NCI-H146 (cell line): ENCODE data around the gene ISOC1.

Experiments used
- DNase-seq: peaks from one replicate; lab custom pipeline; 2025; lab: John Stamatoyannopoulos, UW

ISOC1 gene

DNA sequence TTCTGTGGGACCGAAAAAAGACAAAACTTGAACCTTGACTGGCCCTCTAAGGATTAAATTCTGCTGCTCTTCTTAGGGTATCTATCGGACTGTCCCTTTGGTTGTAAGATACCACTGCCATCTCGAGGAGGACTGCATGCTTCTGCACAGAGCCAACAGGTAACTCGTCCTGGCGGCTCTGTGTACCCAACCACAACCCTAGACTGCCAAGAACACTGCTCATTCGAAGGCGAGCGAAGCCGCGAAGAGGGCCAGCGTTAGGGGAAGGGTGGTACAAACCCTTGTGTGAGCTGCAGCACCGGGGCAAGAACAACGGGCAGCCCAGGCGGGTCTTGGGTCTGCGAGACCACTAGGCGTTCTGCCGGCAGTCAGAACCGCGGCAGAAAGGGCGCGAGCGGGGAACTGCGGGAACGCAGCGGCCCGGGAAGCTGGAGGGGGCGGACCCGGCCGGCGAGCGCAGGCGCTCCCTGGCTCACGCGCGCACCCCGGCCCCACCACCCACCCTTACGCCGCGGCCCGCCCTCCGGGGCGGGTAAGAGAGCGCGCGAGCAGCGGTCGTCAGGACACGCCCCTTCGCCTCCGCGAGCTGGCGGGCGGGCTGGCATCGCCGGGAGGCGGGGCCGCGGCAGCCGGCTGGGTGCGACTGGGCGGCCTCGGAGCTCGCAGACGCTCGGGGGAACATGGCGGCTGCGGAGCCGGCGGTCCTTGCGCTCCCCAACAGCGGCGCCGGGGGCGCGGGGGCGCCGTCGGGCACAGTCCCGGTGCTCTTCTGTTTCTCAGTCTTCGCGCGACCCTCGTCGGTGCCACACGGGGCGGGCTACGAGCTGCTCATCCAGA is at the start of gene ISOC1:
Gene ISOC1 (plus strand): TSS at position 663 of the 837 bp plus-strand sequence. CDS start 18 bp downstream, at position 681.
- peak; percentile 86 for DNase-seq

DNA sequence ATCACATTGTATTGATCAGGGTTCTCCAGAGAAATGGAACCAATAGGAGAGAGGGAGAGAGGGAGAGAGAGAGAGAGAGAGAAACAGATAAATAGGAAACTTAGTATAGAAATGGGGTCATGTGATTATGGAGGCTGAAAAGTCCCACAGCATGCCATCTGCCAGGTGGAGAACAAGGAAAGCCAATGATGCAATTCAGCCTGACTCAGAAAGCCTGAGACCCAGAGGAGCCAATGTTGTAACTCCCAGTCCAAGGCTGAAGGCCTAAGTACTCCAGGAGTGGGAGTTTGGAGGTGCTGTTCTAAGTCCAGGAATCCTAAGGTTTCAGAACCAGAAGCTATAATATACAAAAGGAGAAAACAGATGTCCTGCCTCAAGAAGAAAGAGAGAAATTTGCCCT is 48.4 kb upstream of the ISOC1 start:
- no peak for DNase-seq

DNA sequence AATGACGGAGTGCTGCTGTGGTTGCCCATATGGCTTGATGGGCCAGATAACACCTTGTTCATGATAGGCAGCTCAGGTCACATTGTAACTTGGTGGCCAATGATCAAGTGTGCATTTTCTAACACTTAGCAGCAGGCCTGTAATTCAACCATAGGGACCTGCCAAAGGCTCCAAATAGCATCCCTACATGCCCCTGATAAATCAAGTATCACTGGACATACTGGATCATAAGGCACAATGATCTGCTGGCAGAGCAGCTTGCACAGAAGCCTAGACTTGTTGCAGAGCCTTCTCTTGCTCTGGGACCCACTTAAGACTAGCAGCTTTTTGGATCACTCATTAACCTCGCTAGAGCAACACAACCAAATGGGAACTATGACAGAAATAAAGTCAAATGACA is 46.0 kb upstream of the ISOC1 start:
- no peak for DNase-seq

DNA sequence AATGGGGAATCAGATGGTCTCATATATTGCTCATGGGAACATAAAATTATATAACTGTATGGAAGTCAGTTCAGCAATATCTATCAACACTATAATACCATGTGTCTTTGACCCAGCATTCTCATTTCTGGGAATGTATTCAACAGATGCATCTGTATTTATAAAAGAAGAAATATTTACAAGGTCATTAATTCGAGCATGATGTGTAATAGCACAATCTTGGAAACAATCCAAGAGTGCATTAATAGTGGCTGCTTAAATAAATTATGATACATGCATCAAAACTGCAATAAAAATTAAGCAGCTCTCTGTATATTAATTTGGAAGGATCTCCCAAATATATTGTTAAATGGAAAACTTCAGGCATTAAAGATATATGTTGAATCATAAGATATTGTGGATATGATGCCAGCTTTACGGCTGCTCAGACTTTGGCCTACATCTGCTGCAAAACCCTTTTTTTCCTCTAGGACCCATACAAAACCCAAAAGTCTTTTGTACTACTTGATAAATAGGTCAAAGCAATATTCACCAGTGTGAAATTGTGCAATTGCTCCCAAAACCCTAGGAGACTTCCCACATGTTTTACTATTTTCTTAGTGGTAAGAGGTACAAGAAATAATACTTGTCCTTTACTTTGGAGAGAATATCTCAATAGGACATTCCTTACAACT is 45.3 kb upstream of the ISOC1 start:
- no peak for DNase-seq

DNA sequence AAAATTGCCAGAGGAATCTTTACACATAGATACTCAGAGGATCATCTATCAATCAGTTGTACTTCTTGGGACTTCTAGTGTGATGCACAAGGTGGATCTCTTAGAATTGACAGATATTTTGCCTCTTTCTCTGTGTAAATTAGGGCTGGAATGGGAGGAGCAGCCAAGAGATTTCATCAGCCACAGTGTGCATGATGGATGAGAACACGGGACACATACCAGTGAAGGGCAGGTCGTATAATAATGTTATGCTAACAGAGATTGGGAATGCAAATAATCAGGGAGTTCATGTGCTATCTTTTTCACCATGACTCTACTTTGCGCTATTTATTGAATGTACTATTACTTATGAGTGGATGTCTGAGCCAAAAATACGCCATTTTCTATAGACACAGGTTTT is 43.3 kb upstream of the ISOC1 start:
- DNase-seq = no peak

DNA sequence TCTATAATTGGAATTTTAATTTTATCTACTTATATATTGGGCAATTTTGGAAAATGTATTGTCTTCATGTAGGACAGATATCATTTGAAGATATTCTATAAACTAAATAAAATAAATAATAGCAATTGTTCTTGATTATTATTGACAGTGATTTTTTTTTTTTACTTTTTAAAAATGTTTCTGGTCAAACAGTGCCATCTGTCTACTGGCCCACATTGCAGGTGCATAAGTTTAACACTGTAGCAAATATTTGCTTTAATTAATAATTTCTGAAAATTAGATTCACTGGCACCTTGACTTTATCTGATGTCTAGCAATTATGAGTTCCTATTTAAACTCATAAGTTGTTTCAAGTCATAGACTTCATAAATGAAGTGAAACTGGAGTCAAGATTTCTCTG is 41.1 kb upstream of the ISOC1 start:
- DNase-seq = no peak

DNA sequence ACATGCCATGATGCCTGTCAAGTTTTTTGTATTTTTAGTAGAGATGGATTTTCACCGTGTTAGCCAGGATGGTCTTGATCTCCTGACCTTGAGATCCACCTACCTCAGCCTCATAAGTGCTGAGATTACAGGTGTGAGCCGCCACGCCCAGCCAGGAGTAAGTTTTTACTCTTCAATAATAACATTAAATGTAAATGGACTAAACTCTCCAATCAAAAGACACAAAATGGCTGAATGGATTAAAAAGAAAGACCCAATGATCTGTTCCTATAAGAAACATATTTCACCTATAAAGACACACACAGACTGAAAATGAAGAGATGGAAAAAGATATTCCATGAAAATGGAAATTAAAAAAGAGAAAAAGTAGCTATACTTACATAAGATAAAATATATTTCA is 37.2 kb upstream of the ISOC1 start:
- DNase-seq = no peak

DNA sequence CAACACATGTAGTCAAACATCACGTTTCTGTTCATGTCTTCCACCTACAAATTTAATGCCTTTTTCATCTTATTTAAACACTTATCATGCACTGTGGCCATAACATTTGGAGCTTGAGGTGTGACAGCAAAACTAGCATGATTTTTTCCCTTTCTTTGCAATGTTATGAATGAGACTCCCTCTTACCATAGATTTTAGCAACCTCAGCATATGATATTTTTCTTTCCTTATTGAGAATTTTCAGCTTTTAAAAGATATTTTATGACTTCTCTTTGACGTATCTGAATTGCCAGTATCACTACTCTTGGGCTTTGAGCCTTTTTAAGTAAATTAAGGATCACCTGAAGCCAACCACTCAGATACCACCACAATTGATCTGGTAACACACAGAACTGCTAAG is 32.7 kb upstream of the ISOC1 start:
- DNase-seq = no peak

DNA sequence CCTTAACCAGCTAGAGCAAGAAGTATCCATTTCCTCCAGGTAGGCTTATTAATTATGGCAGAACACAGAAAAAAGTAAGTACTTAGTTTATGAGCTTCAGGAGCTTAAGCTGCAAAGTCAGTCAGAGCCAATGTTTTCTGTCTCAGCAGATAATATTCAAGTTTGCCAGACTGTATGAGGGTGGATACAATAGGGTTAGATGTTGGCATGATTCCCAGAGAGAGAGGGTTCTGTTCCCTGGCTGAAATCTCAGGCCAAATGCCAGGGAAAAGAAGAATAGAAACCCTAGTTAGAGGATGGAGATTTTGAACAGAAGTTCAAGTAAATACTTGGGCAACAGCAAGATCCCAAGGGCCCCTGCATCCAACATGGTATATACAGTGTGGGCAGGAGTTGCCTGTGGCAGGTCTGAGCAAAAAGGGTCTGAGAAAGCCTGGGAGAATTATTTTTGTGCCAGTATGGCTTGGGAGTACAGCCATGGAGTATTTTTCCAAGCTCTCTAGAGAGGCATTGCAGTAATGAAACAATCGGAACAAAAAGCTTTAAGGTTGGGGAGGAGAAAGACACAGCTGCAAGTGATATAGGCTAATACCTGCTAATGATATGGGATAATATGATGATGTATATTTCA is 31.0 kb upstream of the ISOC1 start:
- DNase-seq = no peak

DNA sequence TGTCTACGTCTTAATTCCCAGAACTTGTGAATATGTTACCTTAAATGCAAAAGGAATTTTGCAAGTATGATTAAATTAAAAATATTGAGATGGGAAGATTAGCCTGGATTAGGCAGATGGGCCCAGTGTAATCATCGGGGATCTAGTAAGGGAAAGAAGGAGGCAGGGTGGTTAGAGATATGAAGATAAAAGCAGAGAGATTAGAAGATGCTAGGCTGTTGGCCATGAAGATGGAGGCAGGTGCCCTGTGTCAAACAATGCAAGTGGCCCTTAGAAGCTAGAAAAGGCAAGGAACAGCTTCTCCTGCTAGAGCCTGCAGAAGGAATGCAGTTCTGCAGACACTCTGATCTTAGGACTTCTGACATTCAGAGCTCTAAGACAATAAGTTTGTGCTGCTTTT is 28.8 kb upstream of the ISOC1 start:
- DNase-seq = no peak

DNA sequence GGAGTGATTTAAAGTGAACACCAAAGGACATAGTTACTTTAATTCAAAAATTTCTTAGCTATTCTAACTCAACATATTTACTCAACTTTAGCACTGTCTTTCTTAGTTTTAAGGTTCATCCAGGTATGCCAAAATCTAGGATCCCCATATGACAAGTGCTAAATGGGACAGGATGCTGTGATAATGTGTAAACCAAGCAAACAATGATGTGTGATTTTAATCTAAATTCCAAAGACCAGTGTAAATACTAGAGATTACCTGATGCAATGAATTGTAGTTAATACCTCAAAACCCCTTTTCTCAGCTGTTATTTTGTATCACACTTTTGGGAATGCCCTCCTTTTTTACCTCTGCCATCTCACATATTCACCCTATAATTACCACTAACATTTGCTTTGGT is 26.8 kb upstream of the ISOC1 start:
- DNase-seq = no peak

DNA sequence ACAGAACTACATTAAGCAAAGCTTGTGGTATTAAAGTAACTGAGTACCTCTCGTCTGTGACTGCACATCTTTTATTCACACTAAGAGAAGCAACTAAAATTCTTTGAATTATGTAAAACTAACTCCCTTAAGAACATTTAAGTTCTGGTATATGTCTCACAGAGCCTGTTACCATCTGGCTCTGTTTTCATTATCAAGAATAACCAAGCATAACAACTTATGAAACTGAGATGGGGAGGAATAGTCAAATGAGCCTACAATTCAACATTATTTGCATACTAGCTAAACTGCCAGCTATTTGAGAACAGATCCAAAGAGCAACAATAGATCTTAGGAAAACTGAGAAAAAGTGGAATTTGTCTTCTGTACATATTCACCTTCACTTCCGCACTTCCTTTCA is 25.3 kb upstream of the ISOC1 start:
- DNase-seq = no peak

DNA sequence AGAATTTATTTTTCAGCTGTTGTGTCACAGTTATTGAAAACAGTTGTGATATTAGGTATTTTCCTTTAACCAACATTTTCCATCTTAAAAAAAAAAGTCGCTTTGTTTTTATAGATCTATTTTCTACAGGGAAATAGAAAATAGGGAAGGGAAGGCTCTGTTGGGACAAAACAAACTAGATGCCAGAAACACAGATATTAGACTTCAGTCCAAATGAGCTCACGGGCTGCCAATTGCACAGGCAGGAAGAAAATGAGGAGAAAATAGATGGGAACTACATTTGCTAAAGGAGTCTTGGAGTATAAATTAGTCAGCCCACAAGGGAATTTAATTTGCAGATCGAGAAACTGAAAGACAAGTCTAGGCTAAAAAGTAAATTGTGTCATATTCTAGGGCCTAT is 21.4 kb upstream of the ISOC1 start:
- no peak for DNase-seq

DNA sequence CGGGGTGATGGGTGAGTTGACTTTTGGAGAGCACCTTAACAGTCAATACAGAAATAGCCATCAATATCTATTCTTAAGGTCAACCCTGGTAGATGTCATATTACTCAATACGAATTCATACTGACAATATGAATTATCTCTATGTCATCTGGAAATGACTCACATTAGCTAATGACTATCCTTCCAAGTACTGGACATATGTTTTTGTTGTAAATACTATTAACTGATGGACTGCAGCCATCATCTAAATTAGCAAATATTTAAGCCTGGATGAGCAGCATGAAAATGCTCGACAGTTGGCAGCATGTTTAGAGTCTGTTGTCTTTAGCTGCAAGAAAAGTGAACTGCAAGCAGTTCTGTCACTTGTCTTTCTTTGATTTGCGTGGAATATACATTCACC is 19.6 kb upstream of the ISOC1 start:
- DNase-seq = no peak

DNA sequence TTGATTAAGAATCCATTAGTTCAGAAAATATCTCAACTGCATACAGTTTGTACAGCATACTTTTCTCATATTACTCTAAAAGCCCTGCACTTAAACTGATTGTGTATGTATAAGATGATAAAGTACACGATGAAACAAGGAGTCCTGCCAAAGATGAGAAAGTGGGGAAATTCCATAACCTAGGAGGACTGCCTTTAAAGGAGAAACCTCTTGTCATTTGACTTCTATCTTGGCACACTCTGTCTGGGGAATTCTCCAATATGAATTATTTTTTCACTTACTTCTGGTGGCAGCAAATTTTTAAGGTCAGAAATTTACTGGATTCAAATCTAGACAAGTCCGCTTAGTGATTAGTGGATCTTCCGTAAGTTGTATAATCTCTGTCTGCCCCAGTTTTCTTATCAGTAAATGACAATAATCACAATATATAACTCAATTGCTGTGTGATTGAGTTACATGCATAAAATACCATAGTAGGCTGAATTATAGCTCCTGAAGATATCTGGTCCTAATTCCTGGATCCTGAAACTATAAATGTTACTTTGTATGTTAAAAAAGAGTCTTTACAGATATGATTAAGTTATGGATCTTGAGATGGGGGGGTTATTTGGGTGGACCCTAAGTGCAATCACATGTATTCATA is 17.0 kb upstream of the ISOC1 start:
- DNase-seq = no peak

DNA sequence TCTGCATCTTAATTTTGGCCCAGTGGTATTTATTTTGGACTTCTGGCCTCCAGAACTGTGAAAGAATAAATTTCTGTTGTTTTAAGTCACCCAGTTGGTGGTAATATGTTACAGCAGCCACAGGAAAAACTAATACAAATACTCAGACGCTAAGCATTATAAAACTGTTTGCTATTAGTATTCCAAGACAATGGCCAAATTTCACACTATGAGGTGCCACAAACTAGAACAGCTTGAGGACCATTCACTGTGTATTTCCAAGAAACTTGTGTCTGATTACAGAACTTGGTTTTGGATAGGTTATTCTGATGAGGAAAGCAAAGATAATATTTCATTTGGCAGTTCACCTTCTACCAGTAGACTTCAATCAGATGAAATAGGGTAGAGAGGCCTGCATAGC is 16.3 kb upstream of the ISOC1 start:
- no peak for DNase-seq

DNA sequence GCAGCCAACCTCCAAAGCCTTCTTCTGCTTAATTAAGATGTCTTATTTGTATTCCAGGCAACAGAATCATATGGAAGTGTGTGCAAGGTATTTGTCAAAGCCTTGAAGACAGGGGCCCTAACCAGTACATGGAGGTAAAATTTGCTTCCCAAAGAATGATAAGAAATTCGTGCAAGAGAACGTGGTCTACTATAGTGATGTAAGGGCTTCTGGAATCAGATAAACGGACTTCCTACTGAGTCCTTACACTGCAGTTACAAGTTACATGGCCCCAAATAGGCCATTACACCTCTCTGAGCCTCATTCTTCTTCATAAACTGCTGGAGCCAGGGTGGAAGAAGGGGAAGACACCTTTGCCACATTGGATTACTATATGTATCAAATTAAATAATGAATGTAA is 15.9 kb upstream of the ISOC1 start:
- DNase-seq = no peak

DNA sequence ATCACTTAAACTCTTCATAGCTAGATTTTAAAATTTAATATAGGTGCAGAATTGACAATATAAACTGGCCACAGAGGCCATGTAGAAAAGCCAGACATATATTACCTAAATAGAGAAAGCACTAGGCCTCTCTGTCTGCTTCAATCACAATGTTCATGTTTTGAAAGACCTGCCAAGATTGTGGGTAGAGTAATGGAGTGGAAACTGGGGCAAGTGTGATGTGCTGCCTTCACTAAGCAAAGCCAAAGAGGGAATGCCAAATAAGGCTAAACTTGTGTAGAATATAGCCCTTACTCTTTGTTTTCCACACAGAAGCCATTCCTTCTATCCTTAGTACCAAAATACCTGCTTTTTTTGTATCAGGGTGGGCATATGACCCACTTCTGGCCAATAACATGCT is 15.1 kb upstream of the ISOC1 start:
- no peak for DNase-seq

DNA sequence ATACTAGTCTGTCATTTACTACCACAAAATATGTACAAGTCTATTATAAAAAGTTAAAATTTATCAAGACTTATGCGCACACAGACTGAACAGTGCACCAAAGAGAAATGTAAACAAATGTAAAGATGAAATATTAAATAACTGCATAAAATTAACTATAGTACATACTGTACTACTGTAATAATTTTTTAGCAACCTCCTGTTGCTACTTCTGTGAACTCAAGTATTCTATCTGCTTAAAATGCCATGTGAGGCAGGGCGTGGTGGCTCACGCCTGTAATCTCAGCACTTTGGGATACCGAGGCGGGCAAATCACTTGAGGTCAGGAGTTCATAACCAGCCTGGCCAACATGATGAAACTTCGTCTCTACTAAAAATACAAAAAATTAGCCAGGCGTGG is 13.8 kb upstream of the ISOC1 start:
- DNase-seq = no peak

DNA sequence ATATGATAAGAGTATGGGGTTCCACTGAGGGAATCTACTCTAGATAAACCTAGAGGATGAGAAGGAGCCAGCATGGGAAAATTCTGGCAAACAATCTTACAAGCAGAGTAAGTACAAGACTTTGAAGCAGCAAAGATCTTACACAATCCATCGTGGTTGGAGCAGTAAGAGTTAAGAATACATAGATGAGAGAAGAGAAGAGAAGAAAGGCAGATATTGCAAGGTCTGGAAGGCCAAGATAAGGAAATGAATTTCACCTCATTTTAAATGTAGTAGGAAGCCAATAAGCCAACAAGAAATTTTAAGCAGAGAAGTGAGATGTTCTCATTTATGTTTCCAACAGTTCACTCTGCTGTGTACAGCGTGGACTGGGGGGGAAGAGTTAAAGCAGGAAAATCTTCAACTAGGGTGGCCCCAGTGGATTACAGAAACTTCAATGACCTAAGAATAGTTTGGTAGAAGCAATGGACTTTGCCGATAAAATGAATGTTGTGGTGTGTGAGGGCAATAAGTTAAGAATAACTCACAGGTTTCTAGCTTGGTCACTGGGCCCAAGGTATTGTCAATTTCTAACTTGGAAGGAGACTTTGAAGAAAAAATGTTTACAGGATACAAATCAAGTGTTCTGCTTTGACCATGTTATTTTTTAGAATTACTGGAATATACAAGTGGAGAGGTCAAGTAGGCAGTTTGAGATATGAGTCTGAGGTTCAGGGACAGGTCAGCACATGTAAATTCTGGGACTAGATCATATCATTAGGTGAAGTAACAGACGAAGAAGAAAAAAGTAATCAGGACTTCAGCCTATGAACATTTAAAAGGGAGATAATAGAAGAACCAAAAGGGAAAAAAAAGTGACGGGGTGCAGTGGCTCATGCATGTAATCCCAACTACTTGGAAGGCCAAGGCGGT is 12.1 kb upstream of the ISOC1 start:
- no peak for DNase-seq
